ENCODE results near the gene NUP160. TPM values are rescaled to one million over a fixed set of nuclear protein-coding genes. Genes with fewer than 3 reads are reported as not detected.

The NUP160 gene
- total and polyA plus RNA-seq, 10 of the 15 experiments (the other 5 are each of a cell fraction or from before 2014, with no cell fraction given) = 24.0 to 87.6 (median 54.6) TPM

DNA sequence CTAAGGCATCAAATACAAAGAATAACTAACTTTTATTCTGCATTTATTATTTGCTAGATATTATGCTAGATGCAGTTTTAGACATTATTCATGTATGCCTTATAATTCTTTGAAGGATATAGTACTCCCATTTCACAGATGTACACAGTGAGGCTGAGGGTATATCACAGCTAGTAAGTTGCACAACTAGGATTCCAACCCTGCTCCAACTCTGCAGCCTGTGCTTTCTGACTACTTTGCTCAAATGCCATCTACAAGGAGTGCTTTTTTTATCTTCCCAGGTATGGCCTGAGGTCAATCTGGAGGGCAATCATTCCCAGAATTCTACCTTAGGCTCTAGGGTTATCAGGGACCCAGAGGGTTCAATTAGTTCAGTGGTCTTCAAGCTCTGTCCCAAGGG lies 28.4 kb downstream of the NUP160 start:
- BruUV-seq (replicated peaks) = no TSS peak
- no peak overlapping the region for H3K27ac ChIP-seq (ENCODE audit: control insufficient read depth, insufficient read depth)
- in situ Hi-C loops (cut with MboI) = no loop called here
- no peak overlapping the region for H3K4me2 ChIP-seq (ENCODE audit: control insufficient read depth, insufficient read depth)
- H3K79me2 ChIP-seq (ENCODE audit: control insufficient read depth, insufficient read depth, low read length) = no peaks in the 10 kb centered on the region
- intact Hi-C loops (cut with micrococcal nuclease; ENCODE audit: unreplicated experiment) = no loop called here
- no peak overlapping the region for H3K9ac ChIP-seq (ENCODE audit: control insufficient read depth, insufficient read depth, low read length)
- no peaks in the 10 kb centered on the region for H4K20me1 ChIP-seq (ENCODE audit: control insufficient read depth, insufficient read depth)
- ChIA-PET RAD21 (ENCODE audit: unreplicated experiment) (no interaction called here), CTCF (no interaction called here), SMC1A (ENCODE audit: uncharacterized antibody, unreplicated experiment) (interaction anchor here (0.5 to 1.7 kb wide), 2 partner anchors 28 to 44 kb away, joined by 3 to 4 read pairs; no protein-coding TSS in a partner anchor), POLR2A (no interaction called here)
- H2AFZ ChIP-seq (ENCODE audit: control insufficient read depth, low read depth, low read length) = no peak overlapping the region
- no peaks in the 10 kb centered on the region for H3K4me1 ChIP-seq (ENCODE audit: control insufficient read depth, insufficient read depth, low read length)
- H3K9me3 ChIP-seq (replicated peaks; ENCODE audit: control insufficient read depth, insufficient read depth, low read length) = no peaks in the 10 kb centered on the region
- no peak for DNase-seq (ENCODE audit: low read depth, low spot score)
- H3K27me3 ChIP-seq (replicated peaks in 1 of 2; ENCODE audit: control insufficient read depth in 2 of 2, insufficient read depth in 2 of 2, low read length in 1 of 2) = no peaks in the 10 kb centered on the region
- peaks cover 4 to 30% of the 10 kb centered on the region in 2 experiments for H3K36me3 ChIP-seq (ENCODE audit: control insufficient read depth in 2 of 2, insufficient read depth in 2 of 2, low read length in 1 of 2)
- no peak for ATAC-seq
- TF ChIP-seq, protein P1, sequence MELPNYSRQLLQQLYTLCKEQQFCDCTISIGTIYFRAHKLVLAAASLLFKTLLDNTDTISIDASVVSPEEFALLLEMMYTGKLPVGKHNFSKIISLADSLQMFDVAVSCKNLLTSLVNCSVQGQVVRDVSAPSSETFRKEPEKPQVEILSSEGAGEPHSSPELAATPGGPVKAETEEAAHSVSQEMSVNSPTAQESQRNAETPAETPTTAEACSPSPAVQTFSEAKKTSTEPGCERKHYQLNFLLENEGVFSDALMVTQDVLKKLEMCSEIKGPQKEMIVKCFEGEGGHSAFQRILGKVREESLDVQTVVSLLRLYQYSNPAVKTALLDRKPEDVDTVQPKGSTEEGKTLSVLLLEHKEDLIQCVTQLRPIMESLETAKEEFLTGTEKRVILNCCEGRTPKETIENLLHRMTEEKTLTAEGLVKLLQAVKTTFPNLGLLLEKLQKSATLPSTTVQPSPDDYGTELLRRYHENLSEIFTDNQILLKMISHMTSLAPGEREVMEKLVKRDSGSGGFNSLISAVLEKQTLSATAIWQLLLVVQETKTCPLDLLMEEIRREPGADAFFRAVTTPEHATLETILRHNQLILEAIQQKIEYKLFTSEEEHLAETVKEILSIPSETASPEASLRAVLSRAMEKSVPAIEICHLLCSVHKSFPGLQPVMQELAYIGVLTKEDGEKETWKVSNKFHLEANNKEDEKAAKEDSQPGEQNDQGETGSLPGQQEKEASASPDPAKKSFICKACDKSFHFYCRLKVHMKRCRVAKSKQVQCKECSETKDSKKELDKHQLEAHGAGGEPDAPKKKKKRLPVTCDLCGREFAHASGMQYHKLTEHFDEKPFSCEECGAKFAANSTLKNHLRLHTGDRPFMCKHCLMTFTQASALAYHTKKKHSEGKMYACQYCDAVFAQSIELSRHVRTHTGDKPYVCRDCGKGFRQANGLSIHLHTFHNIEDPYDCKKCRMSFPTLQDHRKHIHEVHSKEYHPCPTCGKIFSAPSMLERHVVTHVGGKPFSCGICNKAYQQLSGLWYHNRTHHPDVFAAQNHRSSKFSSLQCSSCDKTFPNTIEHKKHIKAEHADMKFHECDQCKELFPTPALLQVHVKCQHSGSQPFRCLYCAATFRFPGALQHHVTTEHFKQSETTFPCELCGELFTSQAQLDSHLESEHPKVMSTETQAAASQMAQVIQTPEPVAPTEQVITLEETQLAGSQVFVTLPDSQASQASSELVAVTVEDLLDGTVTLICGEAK (IDR thresholded peaks at IDR 0.05; ENCODE audit: borderline replicate concordance) = no peak
- no peak for TF ChIP-seq POLR2AphosphoS2 (IDR thresholded peaks at IDR 0.05; ENCODE audit: low read depth, low read length)
- TF ChIP-seq EZH2 (IDR thresholded peaks at IDR 0.05; ENCODE audit: borderline replicate concordance, control insufficient read depth, low read depth, low read length) = no peak
- TF ChIP-seq, protein P2, sequence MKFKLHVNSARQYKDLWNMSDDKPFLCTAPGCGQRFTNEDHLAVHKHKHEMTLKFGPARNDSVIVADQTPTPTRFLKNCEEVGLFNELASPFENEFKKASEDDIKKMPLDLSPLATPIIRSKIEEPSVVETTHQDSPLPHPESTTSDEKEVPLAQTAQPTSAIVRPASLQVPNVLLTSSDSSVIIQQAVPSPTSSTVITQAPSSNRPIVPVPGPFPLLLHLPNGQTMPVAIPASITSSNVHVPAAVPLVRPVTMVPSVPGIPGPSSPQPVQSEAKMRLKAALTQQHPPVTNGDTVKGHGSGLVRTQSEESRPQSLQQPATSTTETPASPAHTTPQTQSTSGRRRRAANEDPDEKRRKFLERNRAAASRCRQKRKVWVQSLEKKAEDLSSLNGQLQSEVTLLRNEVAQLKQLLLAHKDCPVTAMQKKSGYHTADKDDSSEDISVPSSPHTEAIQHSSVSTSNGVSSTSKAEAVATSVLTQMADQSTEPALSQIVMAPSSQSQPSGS (IDR thresholded peaks at IDR 0.05; ENCODE audit: low read length) = no peak
- no peak for TF ChIP-seq CHD4 (IDR thresholded peaks at IDR 0.05)
- TF ChIP-seq SRF (IDR thresholded peaks at IDR 0.05; ENCODE audit: low read depth in 2 of 2, low read length in 2 of 2) = no peak
- TF ChIP-seq, protein P3, sequence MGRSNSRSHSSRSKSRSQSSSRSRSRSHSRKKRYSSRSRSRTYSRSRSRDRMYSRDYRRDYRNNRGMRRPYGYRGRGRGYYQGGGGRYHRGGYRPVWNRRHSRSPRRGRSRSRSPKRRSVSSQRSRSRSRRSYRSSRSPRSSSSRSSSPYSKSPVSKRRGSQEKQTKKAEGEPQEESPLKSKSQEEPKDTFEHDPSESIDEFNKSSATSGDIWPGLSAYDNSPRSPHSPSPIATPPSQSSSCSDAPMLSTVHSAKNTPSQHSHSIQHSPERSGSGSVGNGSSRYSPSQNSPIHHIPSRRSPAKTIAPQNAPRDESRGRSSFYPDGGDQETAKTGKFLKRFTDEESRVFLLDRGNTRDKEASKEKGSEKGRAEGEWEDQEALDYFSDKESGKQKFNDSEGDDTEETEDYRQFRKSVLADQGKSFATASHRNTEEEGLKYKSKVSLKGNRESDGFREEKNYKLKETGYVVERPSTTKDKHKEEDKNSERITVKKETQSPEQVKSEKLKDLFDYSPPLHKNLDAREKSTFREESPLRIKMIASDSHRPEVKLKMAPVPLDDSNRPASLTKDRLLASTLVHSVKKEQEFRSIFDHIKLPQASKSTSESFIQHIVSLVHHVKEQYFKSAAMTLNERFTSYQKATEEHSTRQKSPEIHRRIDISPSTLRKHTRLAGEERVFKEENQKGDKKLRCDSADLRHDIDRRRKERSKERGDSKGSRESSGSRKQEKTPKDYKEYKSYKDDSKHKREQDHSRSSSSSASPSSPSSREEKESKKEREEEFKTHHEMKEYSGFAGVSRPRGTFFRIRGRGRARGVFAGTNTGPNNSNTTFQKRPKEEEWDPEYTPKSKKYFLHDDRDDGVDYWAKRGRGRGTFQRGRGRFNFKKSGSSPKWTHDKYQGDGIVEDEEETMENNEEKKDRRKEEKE (IDR thresholded peaks at IDR 0.05) = no peak
- no peak for TF ChIP-seq ZNF384 (IDR thresholded peaks at IDR 0.05; ENCODE audit: borderline replicate concordance, low read depth, low read length)
- no peak for TF ChIP-seq TCF3 (IDR thresholded peaks at IDR 0.05; ENCODE audit: borderline replicate concordance, insufficient read depth, low read depth, low read length)
- TF ChIP-seq SREBF1 (IDR thresholded peaks at IDR 0.05; ENCODE audit: low read length) = no peak
- TF ChIP-seq CBFB (IDR thresholded peaks at IDR 0.05; ENCODE audit: low read depth) = no peak
- TF ChIP-seq, protein P4, sequence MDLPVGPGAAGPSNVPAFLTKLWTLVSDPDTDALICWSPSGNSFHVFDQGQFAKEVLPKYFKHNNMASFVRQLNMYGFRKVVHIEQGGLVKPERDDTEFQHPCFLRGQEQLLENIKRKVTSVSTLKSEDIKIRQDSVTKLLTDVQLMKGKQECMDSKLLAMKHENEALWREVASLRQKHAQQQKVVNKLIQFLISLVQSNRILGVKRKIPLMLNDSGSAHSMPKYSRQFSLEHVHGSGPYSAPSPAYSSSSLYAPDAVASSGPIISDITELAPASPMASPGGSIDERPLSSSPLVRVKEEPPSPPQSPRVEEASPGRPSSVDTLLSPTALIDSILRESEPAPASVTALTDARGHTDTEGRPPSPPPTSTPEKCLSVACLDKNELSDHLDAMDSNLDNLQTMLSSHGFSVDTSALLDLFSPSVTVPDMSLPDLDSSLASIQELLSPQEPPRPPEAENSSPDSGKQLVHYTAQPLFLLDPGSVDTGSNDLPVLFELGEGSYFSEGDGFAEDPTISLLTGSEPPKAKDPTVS (IDR thresholded peaks at IDR 0.05; ENCODE audit: low read depth, low read length) = no peak
- FAIRE-seq = no peak
- no peak overlapping the region for H3K4me3 ChIP-seq

Data from GM12878 (cell line).